ENCODE data around the gene CCDC7. TPM values are rescaled to one million over a fixed set of nuclear protein-coding genes. Genes with fewer than 3 reads are reported as not detected.

Gene CCDC7
- total RNA-seq, 1 donor from 2014 or later, result 24.7 TPM

- intact Hi-C loops (cut with micrococcal nuclease), result no loop called here
- H3K27ac ChIP-seq (replicated peaks), result no peak overlapping the region
These were observed 215.4 kb downstream of the CCDC7 start for GRCh38 chr10:32661346-32661745.

DNA sequence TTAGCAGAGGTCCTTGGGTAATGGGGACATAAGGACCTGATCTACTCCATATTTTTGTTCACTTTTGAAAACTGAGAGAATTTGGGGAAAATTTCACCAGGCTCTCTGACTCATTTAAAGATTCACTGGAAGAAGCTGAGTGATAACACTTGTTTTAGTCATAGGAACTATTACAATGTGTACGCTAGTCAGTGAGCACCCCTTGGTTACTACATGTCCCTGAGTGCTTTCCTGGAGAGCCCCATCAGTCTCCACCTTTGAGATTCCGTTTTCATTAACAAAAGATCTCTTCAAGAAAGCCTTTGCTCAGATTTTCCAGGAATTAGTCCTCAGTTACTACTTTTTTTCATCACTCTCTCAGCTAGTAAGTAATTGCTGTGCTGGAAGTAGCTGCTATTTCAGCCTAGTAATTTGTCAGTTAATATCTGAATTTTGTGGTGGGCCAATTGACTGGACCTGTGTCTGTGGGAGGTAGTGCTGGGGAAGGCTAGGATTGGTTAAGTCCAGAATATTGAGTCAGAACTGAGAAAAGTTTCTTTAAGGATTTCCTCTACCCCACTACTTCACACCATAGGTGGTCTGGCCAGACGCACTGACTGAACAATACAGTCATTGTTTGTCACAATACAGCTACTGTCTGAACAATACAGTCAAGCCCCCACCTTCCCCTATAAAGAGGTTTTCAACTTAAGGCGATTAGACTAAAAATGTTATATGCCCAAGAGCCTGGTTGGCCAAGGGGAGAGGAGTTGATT, 235.0 kb downstream of the CCDC7 start:
- Histone ChIP-seq H3K27me3 (ENCODE audit: low read depth) (no peaks in the 10 kb centered on the region), H3K4me1 (no peaks in the 10 kb centered on the region), H3K36me3 (peaks cover 3% of the 10 kb centered on the region), H3K9me3 (replicated peaks) (peaks cover 28% of the 10 kb centered on the region), H3K27ac (replicated peaks) (no peak overlapping the region), H3K4me3 (no peak overlapping the region)
- no peak for TF ChIP-seq CTCF (IDR thresholded peaks at IDR 0.05; ENCODE audit: borderline replicate concordance)
- intact Hi-C loops (cut with micrococcal nuclease), result no loop called here
- DNase-seq, result no peak

More at GRCh38 chr10:32661346-32661745, 215.4 kb downstream of the CCDC7 start:
- TF ChIP-seq CTCF (IDR thresholded peaks at IDR 0.05; ENCODE audit: borderline replicate concordance), result no peak
- Histone ChIP-seq H3K36me3 (peaks cover 22% of the 10 kb centered on the region), H3K4me3 (no peak overlapping the region), H3K27me3 (ENCODE audit: low read depth) (no peaks in the 10 kb centered on the region), H3K9me3 (replicated peaks) (peaks cover 21% of the 10 kb centered on the region), H3K4me1 (no peaks in the 10 kb centered on the region)
- no peak for DNase-seq

DNA sequence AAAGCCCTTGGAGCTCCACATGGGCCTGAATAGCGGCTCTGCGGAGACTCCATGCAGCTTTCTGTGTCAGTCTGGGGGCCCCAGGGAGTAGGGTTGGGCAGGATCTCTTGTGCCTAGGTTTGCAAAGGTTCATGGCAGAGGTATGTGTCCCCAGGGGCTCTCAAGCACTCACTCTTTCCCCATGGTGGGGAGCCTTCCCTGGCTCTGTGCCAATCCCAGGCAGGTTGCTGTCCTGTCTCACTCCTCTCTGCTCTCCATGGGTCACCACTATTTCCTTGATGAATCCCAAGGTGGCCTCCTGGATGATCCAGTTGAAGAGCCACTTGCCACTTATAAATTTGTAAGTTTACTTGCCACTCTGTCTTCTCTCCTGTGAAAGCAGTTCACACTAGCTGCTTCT, 238.4 kb downstream of the CCDC7 start:
- Histone ChIP-seq H3K27ac (replicated peaks) (no peak overlapping the region), H3K9me3 (replicated peaks) (peaks cover 9% of the 10 kb centered on the region), H3K27me3 (ENCODE audit: low read depth) (no peaks in the 10 kb centered on the region), H3K36me3 (peaks cover 11% of the 10 kb centered on the region), H3K4me1 (no peaks in the 10 kb centered on the region), H3K4me3 (no peak overlapping the region)
- no peak for DNase-seq
- intact Hi-C loops (cut with micrococcal nuclease), result no loop called here
- no peak for TF ChIP-seq CTCF (IDR thresholded peaks at IDR 0.05; ENCODE audit: borderline replicate concordance)

DNA sequence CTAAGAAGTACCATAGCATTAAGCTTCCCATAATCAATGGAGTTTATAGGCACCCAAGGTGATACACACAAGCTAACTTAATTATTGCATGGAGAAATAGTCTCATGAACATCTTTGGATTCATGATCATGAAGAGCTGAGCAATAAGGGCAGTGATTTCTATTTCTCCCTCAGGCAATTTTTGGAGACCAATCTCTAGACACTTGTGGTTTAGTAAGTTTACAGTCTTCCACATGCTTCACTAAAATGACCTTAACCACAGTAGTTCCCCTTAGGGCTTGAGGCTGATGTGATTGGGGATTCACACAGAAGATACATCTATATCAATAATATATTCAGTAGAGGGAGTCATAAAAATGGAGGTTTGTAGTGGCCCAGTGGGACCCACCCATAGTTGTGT, 241.2 kb downstream of the CCDC7 start:
- H3K36me3 ChIP-seq, result peaks cover 11% of the 10 kb centered on the region
- no peak overlapping the region for H3K27ac ChIP-seq (replicated peaks)
- intact Hi-C loops (cut with micrococcal nuclease), result no loop called here
- no peaks in the 10 kb centered on the region for H3K27me3 ChIP-seq (ENCODE audit: low read depth)
- no peak for TF ChIP-seq CTCF (IDR thresholded peaks at IDR 0.05; ENCODE audit: borderline replicate concordance)
- peaks cover 8% of the 10 kb centered on the region for H3K9me3 ChIP-seq (replicated peaks)
- no peaks in the 10 kb centered on the region for H3K4me1 ChIP-seq
- H3K4me3 ChIP-seq, result no peak overlapping the region
- DNase-seq, result no peak

DNA sequence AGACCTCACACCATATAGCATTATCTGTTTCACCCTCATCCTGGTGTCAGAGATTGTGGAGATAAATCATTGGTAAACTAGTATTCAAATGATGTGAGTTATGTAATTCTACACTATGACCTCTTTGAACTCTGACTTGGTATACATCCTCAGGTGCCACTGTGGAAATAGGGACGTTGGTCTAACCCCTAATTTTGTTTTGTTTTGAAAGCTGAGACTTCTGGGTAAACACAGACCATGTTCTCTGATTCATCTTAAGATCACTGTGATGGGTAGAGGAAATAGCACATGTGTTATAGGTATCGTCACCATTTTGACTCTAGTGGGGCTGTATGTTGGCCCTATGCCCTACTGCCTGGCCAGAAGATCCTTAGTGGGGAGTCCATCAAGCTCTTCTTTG, 241.6 kb downstream of the CCDC7 start:
- H3K36me3 ChIP-seq, result peaks cover 11% of the 10 kb centered on the region
- no peaks in the 10 kb centered on the region for H3K4me1 ChIP-seq
- H3K27me3 ChIP-seq (ENCODE audit: low read depth), result no peaks in the 10 kb centered on the region
- no peak for DNase-seq
- H3K9me3 ChIP-seq (replicated peaks), result peaks cover 4% of the 10 kb centered on the region
- no peak for TF ChIP-seq CTCF (IDR thresholded peaks at IDR 0.05; ENCODE audit: borderline replicate concordance)
- intact Hi-C loops (cut with micrococcal nuclease), result no loop called here
- H3K4me3 ChIP-seq, result no peak overlapping the region
- no peak overlapping the region for H3K27ac ChIP-seq (replicated peaks)
